Measurements from ENCODE around the gene EXOC3L4. TPM values are rescaled to one million over a fixed set of nuclear protein-coding genes. Genes with fewer than 3 reads are reported as not detected.

Gene EXOC3L4
- total RNA-seq, 1 donor from 2014 or later, result not detected

DNA sequence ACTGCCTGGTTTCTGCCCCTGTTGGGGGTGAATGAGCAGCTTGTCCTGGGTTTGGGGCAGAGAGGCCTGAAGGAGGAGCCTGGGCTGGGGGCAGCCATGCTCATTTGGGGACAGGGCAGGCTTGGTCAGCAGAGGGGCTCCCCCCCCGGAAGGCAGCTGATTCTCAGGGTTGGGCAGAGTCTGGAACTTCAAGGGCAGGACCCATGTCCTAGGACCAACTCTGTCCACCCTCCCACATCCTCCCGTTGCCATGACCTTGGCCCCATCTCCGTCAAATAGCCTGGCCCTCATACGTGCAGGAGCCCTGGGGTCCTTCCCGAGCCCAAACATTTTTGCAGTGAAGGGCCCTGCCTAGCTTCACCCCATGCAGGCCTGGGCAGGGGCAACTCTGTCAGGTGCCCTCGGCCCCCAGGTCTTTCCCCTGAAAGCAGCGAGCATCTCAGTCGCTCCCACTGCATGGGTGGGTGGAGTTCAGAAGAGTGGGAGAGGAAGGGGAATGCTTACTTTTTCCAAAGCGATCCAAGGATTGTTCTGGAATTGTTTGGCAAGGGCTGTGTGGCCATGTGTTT, 61.4 kb downstream of the EXOC3L4 start:
- no peak for DNase-seq

GRCh38 chr14:103156651-103157378, 62.3 kb downstream of the EXOC3L4 start:
- DNase-seq, result no peak

DNA sequence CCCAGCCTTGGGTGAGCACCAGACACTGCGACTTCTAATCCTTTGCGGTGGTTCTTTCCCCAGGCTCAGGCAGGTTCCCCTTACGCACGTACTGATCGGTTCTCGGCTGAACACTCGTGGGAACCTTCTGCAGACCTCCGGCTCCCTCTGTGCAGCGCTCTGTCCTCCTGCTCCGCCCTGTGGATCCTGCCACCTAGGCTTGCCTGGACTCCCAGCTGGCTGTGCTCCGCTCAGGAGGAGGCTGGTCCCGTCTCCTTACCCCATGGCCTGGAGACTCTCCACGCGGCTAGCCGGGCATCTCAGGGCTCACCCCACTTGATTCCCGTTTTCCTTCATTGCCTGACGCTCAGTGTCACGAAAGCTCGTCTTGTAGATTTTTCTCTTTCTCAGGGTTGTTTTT, 63.4 kb downstream of the EXOC3L4 start:
- no peak for DNase-seq

DNA sequence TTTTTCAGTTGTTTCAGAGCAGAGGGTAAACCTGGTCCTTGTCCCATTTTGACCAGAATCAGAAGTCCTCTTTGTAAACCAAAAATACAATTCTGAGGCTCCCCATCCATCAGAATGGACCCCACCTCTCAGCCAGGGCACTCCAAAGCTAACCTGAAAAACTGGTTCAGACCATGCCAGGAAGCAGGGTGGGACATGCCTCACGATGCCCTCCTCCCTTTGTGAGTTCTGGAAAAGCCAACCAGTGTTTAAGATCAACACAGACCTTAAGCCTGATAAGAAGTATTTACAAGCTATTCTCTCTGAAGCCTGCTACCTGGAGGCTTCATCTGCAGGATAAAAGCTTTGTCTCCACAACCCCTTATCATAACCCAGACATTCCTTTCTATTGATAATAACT, 64.2 kb downstream of the EXOC3L4 start:
- no peak for DNase-seq

Other genes with a start within 250 kb of the EXOC3L4 start
- 0.19 TPM in 1 of 2 replicates, not detected in the other for gene AMN, start 172.1 kb upstream of the EXOC3L4 start, total RNA-seq
- gene CDC42BPB, start 37.2 kb upstream of the EXOC3L4 start, total RNA-seq, result 118 and 175 TPM in 2 replicates
- not detected in 2 replicates for gene LBHD2, start 10.5 kb upstream of the EXOC3L4 start, total RNA-seq
- gene TNFAIP2, start 28.7 kb downstream of the EXOC3L4 start, total RNA-seq, result 65.1 and 94.6 TPM in 2 replicates
- gene EIF5, start 239.5 kb downstream of the EXOC3L4 start, total RNA-seq, result 115 and 226 TPM in 2 replicates